Esophagus muscularis mucosa (tissue), 4 donors: ENCODE results near the gene CORO7.
A peak's percentile ranks its signal among the peaks of the same experiment; 100 is the strongest.

ENCODE experiments used
- CTCF ChIP-seq, 3 experiments: fragments of 200-600 bp in 2 of 3; fragments of 450-650 bp in 1 of 3; sonication (generic) in 2 of 3; IDR thresholded peaks; one replicate each; pipeline ENCODE4 v1.5.1; 2017 to 2019; ENCODE audit warnings: antibody characterized with exemption in 3 of 3, mild to moderate bottlenecking in 2 of 3, moderate library complexity in 1 of 3
- EP300 ChIP-seq: sonication (generic); formaldehyde crosslinking; IDR thresholded peaks from one replicate; pipeline ENCODE4 v1.6.1; 2017; ENCODE audit warnings: antibody characterized with exemption
- POLR2A ChIP-seq: fragments of 450-650 bp; IDR thresholded peaks from one replicate; pipeline ENCODE4 v1.6.1; 2017; ENCODE audit warnings: antibody characterized with exemption, moderate library complexity, mild to moderate bottlenecking, low read depth
- POLR2AphosphoS5 ChIP-seq, 2 donors: sonication (generic); formaldehyde crosslinking; IDR thresholded peaks; one replicate each; pipeline ENCODE4 v1.6.1; 2017; ENCODE audit warnings: antibody characterized with exemption in 2 of 2

- TF ChIP-seq CTCF (IDR thresholded peaks at IDR 0.05) (peak; percentile 55 to 72 (median 64)), POLR2A (no peak), EP300 (no peak), POLR2AphosphoS5 (IDR thresholded peaks at IDR 0.05) (peak; percentile 43 to 65)
These were observed 88.2 kb downstream of the CORO7 start for GRCh38 chr16:4328046-4328781.
